H9 (cell line): Measurements from ENCODE around the gene MICAL3. TPM values are rescaled to one million over a fixed set of nuclear protein-coding genes. Genes with fewer than 3 reads are reported as not detected.

Experiments used
- DNase-seq: peaks from one replicate; pipeline ENCODE4 v3.0.0-alpha.2; 2017
- H2AFZ ChIP-seq: one replicate; pipeline ENCODE4 v1.6.1; 2013; ENCODE audit warnings: mild to moderate bottlenecking, low read length, control low read depth, moderate library complexity
- H2AK5ac ChIP-seq: 2 replicates; pipeline ENCODE4 v1.6.1; 2013; ENCODE audit warnings: low read length, control low read depth, mixed read lengths; ENCODE audit not compliant: insufficient read length
- H2BK120ac ChIP-seq: one replicate; pipeline ENCODE4 v1.6.1; 2013; ENCODE audit warnings: low read depth, mild to moderate bottlenecking, low read length, control low read depth, inconsistent platforms; ENCODE audit not compliant: poor library complexity, severe bottlenecking
- H2BK12ac ChIP-seq: 2 replicates; pipeline ENCODE4 v1.6.1; 2013; ENCODE audit warnings: low read length, control low read depth, mixed read lengths, low read depth; ENCODE audit not compliant: insufficient read length
- H2BK15ac ChIP-seq: 2 replicates; pipeline ENCODE4 v1.6.1; 2013; ENCODE audit warnings: low read depth, low read length, control low read depth
- H2BK20ac ChIP-seq: one replicate; pipeline ENCODE4 v1.6.1; 2013; ENCODE audit warnings: low read depth, mild to moderate bottlenecking, low read length, control low read depth, inconsistent platforms; ENCODE audit not compliant: poor library complexity, severe bottlenecking
- H2BK5ac ChIP-seq: 2 replicates; pipeline ENCODE4 v1.6.1; 2013; ENCODE audit warnings: low read length, control low read depth, mixed read lengths; ENCODE audit not compliant: insufficient read length
- H3K14ac ChIP-seq: 2 replicates; pipeline ENCODE4 v1.6.1; 2013; ENCODE audit warnings: low read length, control low read depth; ENCODE audit not compliant: insufficient read depth
- H3K18ac ChIP-seq: 2 replicates; pipeline ENCODE4 v1.6.1; 2013; ENCODE audit warnings: low read depth, mild to moderate bottlenecking, mixed read lengths, low read length, control low read depth; ENCODE audit not compliant: insufficient read length
- H3K23ac ChIP-seq: 2 replicates; pipeline ENCODE4 v1.6.1; 2013; ENCODE audit warnings: low read length, control low read depth, mixed read lengths, low read depth; ENCODE audit not compliant: insufficient read length
- H3K23me2 ChIP-seq: 2 replicates; pipeline ENCODE4 v1.6.1; 2013; ENCODE audit warnings: low read depth, mild to moderate bottlenecking, mixed read lengths, low read length, control low read depth; ENCODE audit not compliant: insufficient read length, poor library complexity, severe bottlenecking
- H3K27ac ChIP-seq: 2 replicates; pipeline ENCODE4 v1.5.1; 2013; ENCODE audit warnings: low read length, control low read depth, mixed read lengths, low read depth; ENCODE audit not compliant: insufficient read length
- H3K27me3 ChIP-seq: 2 replicates; pipeline ENCODE4 v1.6.1; 2013; ENCODE audit warnings: low read length, control low read depth, inconsistent platforms; ENCODE audit not compliant: insufficient read depth
- H3K4ac ChIP-seq: 2 replicates; pipeline ENCODE4 v1.6.1; 2013; ENCODE audit warnings: low read depth, mild to moderate bottlenecking, control low read depth, inconsistent platforms, low read length, moderate library complexity
- H3K4me1 ChIP-seq: 2 replicates; pipeline ENCODE4 v1.6.1; 2013; ENCODE audit warnings: low read length, control low read depth, inconsistent platforms; ENCODE audit not compliant: insufficient read depth
- H3K4me2 ChIP-seq: 2 replicates; pipeline ENCODE4 v1.6.1; 2013; ENCODE audit warnings: low read length, control low read depth, mixed read lengths; ENCODE audit not compliant: insufficient read length, insufficient read depth
- H3K56ac ChIP-seq: 2 replicates; pipeline ENCODE4 v1.6.1; 2013; ENCODE audit warnings: low read depth, mild to moderate bottlenecking, mixed read lengths, low read length, control low read depth; ENCODE audit not compliant: insufficient read length
- H3K79me1 ChIP-seq: 2 replicates; pipeline ENCODE4 v1.6.1; 2013; ENCODE audit warnings: low read depth, mild to moderate bottlenecking, moderate library complexity, low read length, control low read depth, inconsistent platforms; ENCODE audit not compliant: insufficient read depth, poor library complexity, severe bottlenecking
- H3K79me2 ChIP-seq: 2 replicates; pipeline ENCODE4 v1.6.1; 2013; ENCODE audit warnings: low read length, control low read depth, inconsistent platforms; ENCODE audit not compliant: insufficient read depth
- H3K9ac ChIP-seq: 2 replicates; pipeline ENCODE4 v1.6.1; 2013; ENCODE audit warnings: low read length, control low read depth, mixed read lengths; ENCODE audit not compliant: insufficient read length; ENCODE audit errors: extremely low read depth
- H3K9me3 ChIP-seq: one replicate; pipeline ENCODE4 v1.6.1; 2013; ENCODE audit warnings: low read depth, low read length, inconsistent platforms; ENCODE audit not compliant: control insufficient read depth
- H3T11ph ChIP-seq: one replicate; pipeline ENCODE4 v1.6.1; 2013; ENCODE audit warnings: mild to moderate bottlenecking, low read length, control low read depth, inconsistent platforms
- H4K20me1 ChIP-seq: one replicate; pipeline ENCODE4 v1.6.1; 2013; ENCODE audit not compliant: control insufficient read depth, insufficient read length, insufficient read depth
- H4K5ac ChIP-seq: 2 replicates; pipeline ENCODE4 v1.6.1; 2013; ENCODE audit warnings: low read depth, mild to moderate bottlenecking, mixed read lengths, low read length, control low read depth; ENCODE audit not compliant: insufficient read length
- H4K8ac ChIP-seq: replicated peaks from 2 replicates; pipeline ENCODE4 v1.6.1; 2013; ENCODE audit warnings: low read length, control low read depth, mixed read lengths, low read depth; ENCODE audit not compliant: insufficient read length
- H4K91ac ChIP-seq: 2 replicates; pipeline ENCODE4 v1.6.1; 2013; ENCODE audit warnings: low read depth, mild to moderate bottlenecking, moderate library complexity, mixed read lengths, low read length, control low read depth; ENCODE audit not compliant: insufficient read length
- H3K27ac Mint-ChIP-seq, 3 experiments: 2 replicates in 2 of 3; 3 replicates in 1 of 3; pipeline ENCODE4 v1.8.0; 2020 to 2021; ENCODE audit warnings: mixed read lengths in 3 of 3, mild to moderate bottlenecking in 1 of 3, moderate library complexity in 1 of 3
- H3K27me3 Mint-ChIP-seq: 2 replicates; pipeline ENCODE4 v1.8.0; 2021; ENCODE audit warnings: low read depth, mild to moderate bottlenecking, moderate library complexity, mixed read lengths
- H3K36me3 Mint-ChIP-seq, 3 experiments: 2 replicates in 2 of 3; 3 replicates in 1 of 3; pipeline ENCODE4 v1.8.0; 2020 to 2021; ENCODE audit warnings: low read depth in 3 of 3, mixed read lengths in 3 of 3; ENCODE audit not compliant: insufficient read depth in 1 of 3
- H3K4me1 Mint-ChIP-seq, 2 experiments: 2 replicates each; pipeline ENCODE4 v1.8.0; 2020; ENCODE audit warnings: mixed read lengths in 2 of 2
- H3K4me3 Mint-ChIP-seq, 2 experiments: 2 replicates in 1 of 2; 3 replicates in 1 of 2; pipeline ENCODE4 v1.8.0; 2020 to 2021; ENCODE audit warnings: mild to moderate bottlenecking in 2 of 2, mixed read lengths in 2 of 2, moderate library complexity in 1 of 2
- H3K9me3 Mint-ChIP-seq, 2 experiments: 2 replicates in 1 of 2; 3 replicates in 1 of 2; pipeline ENCODE4 v1.8.0; 2020; ENCODE audit warnings: mild to moderate bottlenecking in 2 of 2, mixed read lengths in 2 of 2, moderate library complexity in 1 of 2
- WGBS: extraction: QIAGEN DNeasy Blood & Tissue Kit; methylation state at CpG from one replicate; pipeline ENCODE4 v1.1.7; 2013; ENCODE audit warnings: missing lambda C conversion rate, low lambda C conversion rate, mixed read lengths; ENCODE audit not compliant: insufficient read length; ENCODE audit errors: extremely low coverage; 5-methylcytosine and 5-hydroxymethylcytosine counted together
- total RNA-seq: library from RNA; stranded (reverse); gene quantifications from 2 replicates; pipeline ENCODE4 v1.2.1, GENCODE V29; 2021
- TF ChIP-seq, protein P1 (sequence below): fragments of 200-600 bp; sonication (generic); conservative IDR thresholded peaks from 3 replicates; pipeline ENCODE4 v1.8.0; 2021; ENCODE audit warnings: antibody characterized with exemption, mild to moderate bottlenecking

MICAL3 gene
- total RNA-seq, 1 experiment from 2014 or later = 50.2 TPM

DNA sequence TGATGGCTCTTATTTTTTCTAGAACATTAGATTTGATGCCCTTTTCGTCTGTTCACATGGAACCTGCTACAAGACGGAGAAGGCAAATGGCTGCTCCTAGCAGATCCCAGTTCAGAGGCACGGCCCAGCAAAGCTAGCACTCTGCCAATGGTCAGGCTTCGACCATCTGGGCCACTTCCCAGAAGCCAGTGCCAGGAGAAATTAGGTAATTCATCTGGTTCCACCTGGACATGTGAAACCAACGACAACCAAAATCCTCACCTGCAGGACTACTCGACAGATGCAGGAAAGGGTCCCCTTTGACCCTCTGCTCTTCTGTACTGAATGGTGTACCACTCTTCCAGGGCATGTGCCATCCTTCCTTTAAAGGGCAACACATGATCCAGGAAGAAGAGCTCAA lies 25.4 kb downstream of the MICAL3 start:
- H3K23ac ChIP-seq = no peak overlapping the region
- H3K23me2 ChIP-seq = peaks cover 9% of the 10 kb centered on the region
- H2BK5ac ChIP-seq = no peak overlapping the region
- peaks cover 13% of the 10 kb centered on the region; the same call in 1 of the 2 replicates for H3K79me2 ChIP-seq
- H3K79me1 ChIP-seq = no peaks in the 10 kb centered on the region
- H3K27me3 ChIP-seq = no peaks in the 10 kb centered on the region
- no peak overlapping the region for H3K9ac ChIP-seq
- no peak overlapping the region for H3K18ac ChIP-seq
- Mint-ChIP-seq H3K4me1 (peaks cover 16 to 17% of the 10 kb centered on the region in 2 experiments), H3K9me3 (no peaks in the 10 kb centered on the region; a peak in 1 of 5 replicates), H3K4me3 (peak overlapping the region in 1 of 2 experiments; percentile 47; a peak in 2 of 5 replicates), H3K27ac (no peak overlapping the region), H3K27me3 (peaks cover 7% of the 10 kb centered on the region), H3K36me3 (peaks cover 0 to 2% (median 0%) of the 10 kb centered on the region in 3 experiments; a peak in 2 of 7 replicates)
- H2AK5ac ChIP-seq = no peak overlapping the region
- no peak overlapping the region for H2BK12ac ChIP-seq
- H3K9me3 ChIP-seq = no peaks in the 10 kb centered on the region
- H3T11ph ChIP-seq = no peak overlapping the region
- H2BK120ac ChIP-seq = no peak overlapping the region
- DNase-seq = no peak
- WGBS = no CpG with 5 or more reads among the region's 6 CpGs
- peaks cover 2% of the 10 kb centered on the region for H3K4me1 ChIP-seq
- no peaks in the 10 kb centered on the region for H4K20me1 ChIP-seq
- H2BK20ac ChIP-seq = no peak overlapping the region
- H3K4me2 ChIP-seq = no peak overlapping the region
- no peak overlapping the region for H3K56ac ChIP-seq
- no peak overlapping the region for H2BK15ac ChIP-seq
- TF ChIP-seq, protein P1, sequence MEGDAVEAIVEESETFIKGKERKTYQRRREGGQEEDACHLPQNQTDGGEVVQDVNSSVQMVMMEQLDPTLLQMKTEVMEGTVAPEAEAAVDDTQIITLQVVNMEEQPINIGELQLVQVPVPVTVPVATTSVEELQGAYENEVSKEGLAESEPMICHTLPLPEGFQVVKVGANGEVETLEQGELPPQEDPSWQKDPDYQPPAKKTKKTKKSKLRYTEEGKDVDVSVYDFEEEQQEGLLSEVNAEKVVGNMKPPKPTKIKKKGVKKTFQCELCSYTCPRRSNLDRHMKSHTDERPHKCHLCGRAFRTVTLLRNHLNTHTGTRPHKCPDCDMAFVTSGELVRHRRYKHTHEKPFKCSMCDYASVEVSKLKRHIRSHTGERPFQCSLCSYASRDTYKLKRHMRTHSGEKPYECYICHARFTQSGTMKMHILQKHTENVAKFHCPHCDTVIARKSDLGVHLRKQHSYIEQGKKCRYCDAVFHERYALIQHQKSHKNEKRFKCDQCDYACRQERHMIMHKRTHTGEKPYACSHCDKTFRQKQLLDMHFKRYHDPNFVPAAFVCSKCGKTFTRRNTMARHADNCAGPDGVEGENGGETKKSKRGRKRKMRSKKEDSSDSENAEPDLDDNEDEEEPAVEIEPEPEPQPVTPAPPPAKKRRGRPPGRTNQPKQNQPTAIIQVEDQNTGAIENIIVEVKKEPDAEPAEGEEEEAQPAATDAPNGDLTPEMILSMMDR = no peak
- no peak overlapping the region for H4K5ac ChIP-seq
- no peak overlapping the region for H2AFZ ChIP-seq
- H3K14ac ChIP-seq = no peak overlapping the region
- H4K91ac ChIP-seq = no peak overlapping the region
- H4K8ac ChIP-seq = no peak overlapping the region
- H3K27ac ChIP-seq = no peak overlapping the region
- no peak overlapping the region for H3K4ac ChIP-seq
